ENCODE data around the gene SOD3.

GRCh38 chr4:24765376-24765988 is 29.9 kb upstream of the SOD3 start:
- TF ChIP-seq EP300 (IDR thresholded peaks at IDR 0.05; ENCODE audit: borderline replicate concordance): no peak
- TF ChIP-seq CEBPB (IDR thresholded peaks at IDR 0.05): no peak
- TF ChIP-seq RAD21 (IDR thresholded peaks at IDR 0.05; ENCODE audit: low read depth): no peak
- TF ChIP-seq MAX (IDR thresholded peaks at IDR 0.05): no peak
- no peak for TF ChIP-seq NFIC (IDR thresholded peaks at IDR 0.05)
- TF ChIP-seq TAF1 (IDR thresholded peaks at IDR 0.05; ENCODE audit: low read depth): no peak
- no peak for TF ChIP-seq FOXM1 (IDR thresholded peaks at IDR 0.05; ENCODE audit: borderline replicate concordance, low read depth)
- TF ChIP-seq CREB1 (IDR thresholded peaks at IDR 0.05; ENCODE audit: low read depth): no peak
- TF ChIP-seq TCF12 (IDR thresholded peaks at IDR 0.05; ENCODE audit: low read depth): no peak
- TF ChIP-seq TEAD4 (IDR thresholded peaks at IDR 0.05): no peak
- no peak for TF ChIP-seq YY1 (IDR thresholded peaks at IDR 0.05; ENCODE audit: low read depth)
- TF ChIP-seq ZBTB7A (IDR thresholded peaks at IDR 0.05; ENCODE audit: low read depth): no peak

Measured in Ishikawa (cell line).